ENCODE data around the gene KRT1.

DNA sequence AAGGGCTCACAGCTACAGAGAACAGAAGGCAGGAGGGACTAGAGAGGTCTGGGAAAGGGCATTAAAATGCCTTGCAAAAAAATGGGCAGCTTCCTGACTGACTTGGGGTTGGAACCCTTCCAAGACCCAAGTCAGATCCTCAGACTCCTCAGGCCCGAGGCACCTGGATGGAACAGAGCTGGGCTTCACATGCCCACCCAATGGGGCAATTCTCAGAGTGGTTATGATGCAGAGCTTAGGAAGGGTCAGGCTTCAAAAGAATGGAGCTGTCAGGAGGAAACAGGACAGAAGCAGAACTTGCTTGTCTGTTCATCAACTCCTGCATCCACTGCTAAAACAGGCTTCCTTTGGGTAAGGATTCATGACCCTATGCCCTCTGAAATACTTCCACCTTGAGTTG is 9.7 kb upstream of the KRT1 start:
- TF ChIP-seq EZH2 (IDR thresholded peaks at IDR 0.05; ENCODE audit: borderline replicate concordance, control insufficient read depth, low read depth, low read length) (no peak), MYC (IDR thresholded peaks at IDR 0.05; ENCODE audit: insufficient read depth, insufficient read length, insufficient replicate concordance, low read length, severe bottlenecking) (no peak), POLR2AphosphoS2 (IDR thresholded peaks at IDR 0.05; ENCODE audit: low read depth, low read length) (no peak), RFX5 (IDR thresholded peaks at IDR 0.05; ENCODE audit: low read depth, low read length) (no peak), BHLHE40 (IDR thresholded peaks at IDR 0.05; ENCODE audit: borderline replicate concordance in 1 of 2, low read depth in 2 of 2, low read length in 1 of 2) (no peak), JUND (IDR thresholded peaks at IDR 0.05; ENCODE audit: low read depth, low read length) (no peak), NFIC (IDR thresholded peaks at IDR 0.05; ENCODE audit: low read depth, low read length) (no peak), POLR2AphosphoS5 (IDR thresholded peaks at IDR 0.05; ENCODE audit: low read length) (no peak)
- TF ChIP-seq, protein P1, sequence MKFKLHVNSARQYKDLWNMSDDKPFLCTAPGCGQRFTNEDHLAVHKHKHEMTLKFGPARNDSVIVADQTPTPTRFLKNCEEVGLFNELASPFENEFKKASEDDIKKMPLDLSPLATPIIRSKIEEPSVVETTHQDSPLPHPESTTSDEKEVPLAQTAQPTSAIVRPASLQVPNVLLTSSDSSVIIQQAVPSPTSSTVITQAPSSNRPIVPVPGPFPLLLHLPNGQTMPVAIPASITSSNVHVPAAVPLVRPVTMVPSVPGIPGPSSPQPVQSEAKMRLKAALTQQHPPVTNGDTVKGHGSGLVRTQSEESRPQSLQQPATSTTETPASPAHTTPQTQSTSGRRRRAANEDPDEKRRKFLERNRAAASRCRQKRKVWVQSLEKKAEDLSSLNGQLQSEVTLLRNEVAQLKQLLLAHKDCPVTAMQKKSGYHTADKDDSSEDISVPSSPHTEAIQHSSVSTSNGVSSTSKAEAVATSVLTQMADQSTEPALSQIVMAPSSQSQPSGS (IDR thresholded peaks at IDR 0.05; ENCODE audit: low read length), result no peak
- TF ChIP-seq, protein P2, sequence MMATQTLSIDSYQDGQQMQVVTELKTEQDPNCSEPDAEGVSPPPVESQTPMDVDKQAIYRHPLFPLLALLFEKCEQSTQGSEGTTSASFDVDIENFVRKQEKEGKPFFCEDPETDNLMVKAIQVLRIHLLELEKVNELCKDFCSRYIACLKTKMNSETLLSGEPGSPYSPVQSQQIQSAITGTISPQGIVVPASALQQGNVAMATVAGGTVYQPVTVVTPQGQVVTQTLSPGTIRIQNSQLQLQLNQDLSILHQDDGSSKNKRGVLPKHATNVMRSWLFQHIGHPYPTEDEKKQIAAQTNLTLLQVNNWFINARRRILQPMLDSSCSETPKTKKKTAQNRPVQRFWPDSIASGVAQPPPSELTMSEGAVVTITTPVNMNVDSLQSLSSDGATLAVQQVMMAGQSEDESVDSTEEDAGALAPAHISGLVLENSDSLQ (IDR thresholded peaks at IDR 0.05), result no peak
- TF ChIP-seq, protein P3, sequence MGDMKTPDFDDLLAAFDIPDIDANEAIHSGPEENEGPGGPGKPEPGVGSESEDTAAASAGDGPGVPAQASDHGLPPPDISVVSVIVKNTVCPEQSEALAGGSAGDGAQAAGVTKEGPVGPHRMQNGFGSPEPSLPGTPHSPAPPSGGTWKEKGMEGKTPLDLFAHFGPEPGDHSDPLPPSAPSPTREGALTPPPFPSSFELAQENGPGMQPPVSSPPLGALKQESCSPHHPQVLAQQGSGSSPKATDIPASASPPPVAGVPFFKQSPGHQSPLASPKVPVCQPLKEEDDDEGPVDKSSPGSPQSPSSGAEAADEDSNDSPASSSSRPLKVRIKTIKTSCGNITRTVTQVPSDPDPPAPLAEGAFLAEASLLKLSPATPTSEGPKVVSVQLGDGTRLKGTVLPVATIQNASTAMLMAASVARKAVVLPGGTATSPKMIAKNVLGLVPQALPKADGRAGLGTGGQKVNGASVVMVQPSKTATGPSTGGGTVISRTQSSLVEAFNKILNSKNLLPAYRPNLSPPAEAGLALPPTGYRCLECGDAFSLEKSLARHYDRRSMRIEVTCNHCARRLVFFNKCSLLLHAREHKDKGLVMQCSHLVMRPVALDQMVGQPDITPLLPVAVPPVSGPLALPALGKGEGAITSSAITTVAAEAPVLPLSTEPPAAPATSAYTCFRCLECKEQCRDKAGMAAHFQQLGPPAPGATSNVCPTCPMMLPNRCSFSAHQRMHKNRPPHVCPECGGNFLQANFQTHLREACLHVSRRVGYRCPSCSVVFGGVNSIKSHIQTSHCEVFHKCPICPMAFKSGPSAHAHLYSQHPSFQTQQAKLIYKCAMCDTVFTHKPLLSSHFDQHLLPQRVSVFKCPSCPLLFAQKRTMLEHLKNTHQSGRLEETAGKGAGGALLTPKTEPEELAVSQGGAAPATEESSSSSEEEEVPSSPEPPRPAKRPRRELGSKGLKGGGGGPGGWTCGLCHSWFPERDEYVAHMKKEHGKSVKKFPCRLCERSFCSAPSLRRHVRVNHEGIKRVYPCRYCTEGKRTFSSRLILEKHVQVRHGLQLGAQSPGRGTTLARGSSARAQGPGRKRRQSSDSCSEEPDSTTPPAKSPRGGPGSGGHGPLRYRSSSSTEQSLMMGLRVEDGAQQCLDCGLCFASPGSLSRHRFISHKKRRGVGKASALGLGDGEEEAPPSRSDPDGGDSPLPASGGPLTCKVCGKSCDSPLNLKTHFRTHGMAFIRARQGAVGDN (IDR thresholded peaks at IDR 0.05), result no peak

Measured in GM12878 (cell line).